Keratinocyte (primary cell): ENCODE measurements around the gene CERT1.

Experiments
- CTCF ChIP-seq, 3 experiments: IDR thresholded peaks in 1 of 3; conservative IDR thresholded peaks in 1 of 3; optimal IDR thresholded peaks in 1 of 3; 2 replicates in 2 of 3; 3 replicates in 1 of 3; pipeline versions ENCODE3 to v1.5.1; 2011; ENCODE audit warnings: low read length in 3 of 3, mild to moderate bottlenecking in 3 of 3, moderate library complexity in 2 of 3, control low read depth in 1 of 3, inconsistent platforms in 1 of 3; ENCODE audit not compliant: insufficient read depth in 2 of 3; ENCODE audit errors: extremely low read depth in 1 of 3
- EZH2 ChIP-seq: IDR thresholded peaks from one replicate; pipeline ENCODE4 v1.6.1; 2012; ENCODE audit warnings: inconsistent platforms, mild to moderate bottlenecking, low read length, moderate library complexity

- no peak for TF ChIP-seq CTCF (optimal IDR thresholded peaks at IDR 0.05 in 1 of 3, IDR thresholded peaks at IDR 0.05 in 1 of 3, conservative IDR thresholded peaks at IDR 0.05 in 1 of 3; ENCODE audit: extremely low read depth in 1 of 3, insufficient read depth in 2 of 3, low read length in 3 of 3)
- TF ChIP-seq EZH2 = no peak
Observed at GRCh38 chr5:75361310-75361709, 150.1 kb downstream of the CERT1 start.
